Ovary (tissue), 9 donors: ENCODE measurements around the gene TLX3. TPM values are rescaled to one million over a fixed set of nuclear protein-coding genes. Genes with fewer than 3 reads are reported as not detected.
"Not testable (repeated sequence)": the region's sequence is repeated elsewhere in the genome, so short reads cannot be mapped to it uniquely, and the experiment has no call there.

Experiments
- DNase-seq, 5 donors: peaks; one replicate each; pipeline ENCODE4 v3.0.0-alpha.2; 2019 to 2020
- H3K27ac ChIP-seq, 2 donors: fragments of 200-600 bp; one replicate each; pipeline versions ENCODE4 v1.5.1 to v1.8.0; 2019 to 2022
- H3K27me3 ChIP-seq: fragments of 200-600 bp; one replicate; pipeline ENCODE4 v1.8.0; 2022
- H3K36me3 ChIP-seq: fragments of 200-600 bp; sonication (generic); one replicate; pipeline ENCODE4 v1.5.1; 2019
- H3K4me1 ChIP-seq: one replicate; pipeline ENCODE4 v1.8.1; 2013; ENCODE audit warnings: mild to moderate bottlenecking, moderate library complexity; ENCODE audit not compliant: insufficient read depth
- H3K4me3 ChIP-seq: fragments of 200-600 bp; sonication (generic); one replicate; pipeline ENCODE4 v1.5.1; 2017
- H3K9me3 ChIP-seq, 2 donors: fragments of 200-600 bp in 1 of 2; sonication (generic) in 1 of 2; one replicate each; pipeline versions ENCODE4 v1.5.1 to v1.8.1; 2013 to 2019; ENCODE audit warnings: mild to moderate bottlenecking in 1 of 2, moderate library complexity in 1 of 2
- CTCF ChIP-seq, 3 donors: fragments of 450-650 bp in 2 of 3; fragments of 200-600 bp in 1 of 3; IDR thresholded peaks; one replicate each; pipeline versions ENCODE4 v1.5.1 to v1.8.0; 2016 to 2022; ENCODE audit warnings: antibody characterized with exemption in 3 of 3, mild to moderate bottlenecking in 1 of 3
- EP300 ChIP-seq: sonication (generic); formaldehyde crosslinking; IDR thresholded peaks from one replicate; pipeline ENCODE4 v1.6.1; 2017; ENCODE audit warnings: antibody characterized with exemption
- POLR2A ChIP-seq: fragments of 450-650 bp; IDR thresholded peaks from one replicate; pipeline ENCODE4 v1.6.1; 2017; ENCODE audit warnings: antibody characterized with exemption, mild to moderate bottlenecking, moderate library complexity
- WGBS, 3 donors: extraction: QIAGEN DNeasy Blood & Tissue Kit in 1 of 3; methylation state at CpG; one replicate each; pipeline versions ENCODE4 v1.1.5 to v1.1.7; 2013 to 2017; 5-methylcytosine and 5-hydroxymethylcytosine counted together
- intact Hi-C, 4 donors: fragments of 100-400 bp; cut with DNase I; formaldehyde crosslinking; loops; one replicate each; pipeline versions ENCODE4 v1.11.0 to v1.15.1; 2022 to 2023
- polyA plus RNA-seq, 2 donors: library from polyadenylated mRNA; stranded (reverse); fragments of 200-250 nt in 1 of 2; fragments of 350-450 nt in 1 of 2; fragmentation: Illumina TruSeq in 1 of 2; extraction: RNeasy Lipid Tissue Mini Kit (QIAGEN cat#74804) in 1 of 2; gene quantifications; one replicate each; pipeline ENCODE4 v1.2.3, GENCODE V29; 2013 to 2014
- total RNA-seq, 7 donors: library from RNA; depleted of rRNA in 2 of 7; stranded (reverse); fragments of >200 nt in 2 of 7; fragmentation: NEBNext Ultra II Directional in 3 of 7; extraction: Animal tissue kit (Norgen Biotek cat#: 25700) in 3 of 7; gene quantifications; one replicate each; pipeline versions ENCODE4 v1.1.0 to v1.2.4, GENCODE V29; 2016 to 2023
- donor health status: DM: no; HTN: no; CAD: no; lungs with moderate emphysema.
- donor health status: DM: no; HTN: no; CAD: no.
- donor health status: Bipolar disorder and iron deficiency.
- donor health status: DM: yes; HTN: yes; CAD: no.
- donor health status: DM: no; HTN: no; CAD: no.
- donor health status: DM: yes; HTN: yes; CAD: no.

TLX3 gene
- total and polyA plus RNA-seq, 9 donors = 0.05 TPM; not detected in 8

GRCh38 chr5:171288066-171288465 lies 21.0 kb upstream of the TLX3 start:
- no peak overlapping the region for H3K27ac ChIP-seq
- no peaks in the 10 kb centered on the region for H3K4me1 ChIP-seq
- WGBS, 3 donors = 88 to 96% (median 89%) methylated on average over 2 of the region's 2 CpGs
- no peaks in the 10 kb centered on the region for H3K27me3 ChIP-seq
- no peak for DNase-seq
- no peak overlapping the region for H3K4me3 ChIP-seq
- no peaks in the 10 kb centered on the region for H3K36me3 ChIP-seq
- no peak for TF ChIP-seq CTCF (IDR thresholded peaks at IDR 0.05)
- no peak for TF ChIP-seq EP300
- TF ChIP-seq POLR2A = no peak
- intact Hi-C loops = no loop called here
- H3K9me3 ChIP-seq = no peaks in the 10 kb centered on the region

GRCh38 chr5:171291371-171291770 lies 17.7 kb upstream of the TLX3 start:
- 91 to 92% (median 92%) methylated on average over 4 of the region's 4 CpGs for WGBS, 3 donors

GRCh38 chr5:171295299-171295698 lies 13.7 kb upstream of the TLX3 start:
- no peak overlapping the region for H3K4me3 ChIP-seq
- H3K27ac ChIP-seq = no peak overlapping the region
- H3K27me3 ChIP-seq = no peaks in the 10 kb centered on the region
- H3K36me3 ChIP-seq = no peaks in the 10 kb centered on the region
- H3K9me3 ChIP-seq = no peaks in the 10 kb centered on the region
- intact Hi-C loops = no loop called here
- no peaks in the 10 kb centered on the region for H3K4me1 ChIP-seq
- no peak for DNase-seq
- WGBS, 3 donors = 24 to 28% (median 25%) methylated on average over 1 of the region's 1 CpG
- TF ChIP-seq POLR2A (no peak), EP300 (no peak), CTCF (IDR thresholded peaks at IDR 0.05) (no peak)

More at GRCh38 chr5:171291371-171291770, 17.7 kb upstream of the TLX3 start:
- H3K9me3 ChIP-seq = no peaks in the 10 kb centered on the region
- TF ChIP-seq EP300 (no peak), CTCF (IDR thresholded peaks at IDR 0.05) (no peak), POLR2A (no peak)
- H3K27me3 ChIP-seq = no peaks in the 10 kb centered on the region
- no peak for DNase-seq
- no peak overlapping the region for H3K27ac ChIP-seq
- no peaks in the 10 kb centered on the region for H3K36me3 ChIP-seq
- no peaks in the 10 kb centered on the region for H3K4me1 ChIP-seq
- intact Hi-C loops = no loop called here
- H3K4me3 ChIP-seq = no peak overlapping the region

GRCh38 chr5:171295801-171296200 lies 13.2 kb upstream of the TLX3 start:
- intact Hi-C loops = no loop called here
- DNase-seq = no peak
- 83 to 89% (median 86%) methylated on average over 5 of the region's 5 CpGs for WGBS, 3 donors
- H3K27ac ChIP-seq = no peak overlapping the region
- no peak for TF ChIP-seq CTCF (IDR thresholded peaks at IDR 0.05)
- TF ChIP-seq POLR2A = no peak
- no peak for TF ChIP-seq EP300
- H3K4me3 ChIP-seq = no peak overlapping the region
- no peaks in the 10 kb centered on the region for H3K9me3 ChIP-seq
- no peaks in the 10 kb centered on the region for H3K36me3 ChIP-seq
- no peaks in the 10 kb centered on the region for H3K27me3 ChIP-seq
- H3K4me1 ChIP-seq = no peaks in the 10 kb centered on the region

- not testable (repeated sequence) for DNase-seq
These were observed 11.1 kb upstream of the TLX3 start for GRCh38 chr5:171297941-171298340.

More at GRCh38 chr5:171297941-171298340, 11.1 kb upstream of the TLX3 start:
- H3K9me3 ChIP-seq, H3K4me3 ChIP-seq, H3K36me3 ChIP-seq, H3K4me1 ChIP-seq, H3K27ac ChIP-seq, H3K27me3 ChIP-seq, intact Hi-C loops: not testable (repeated sequence)
- 88 to 97% (median 88%) methylated on average over 6 of the region's 6 CpGs for whole genome bisulfite sequencing, 3 donors
